T-helper 9 cell (primary cell): Measurements from ENCODE around the gene TNS3.

ENCODE experiments used
- DNase-seq: peaks from one replicate; pipeline ENCODE4 v3.0.0-alpha.2; 2020

The TNS3 gene

GRCh38 chr7:47357361-47357760 is 224.6 kb downstream of the TNS3 start:
- DNase-seq, result no peak

GRCh38 chr7:47356261-47356660 is 225.7 kb downstream of the TNS3 start:
- no peak for DNase-seq

GRCh38 chr7:47355684-47356083 is 226.2 kb downstream of the TNS3 start:
- no peak for DNase-seq

- DNase-seq, result no peak
Measured at GRCh38 chr7:47354831-47355541, 226.9 kb downstream of the TNS3 start.

GRCh38 chr7:47354071-47354470 is 227.8 kb downstream of the TNS3 start:
- DNase-seq, result no peak

- no peak for DNase-seq
Measured at GRCh38 chr7:47352394-47352968, 229.4 kb downstream of the TNS3 start.

- no peak for DNase-seq
Measured at GRCh38 chr7:47351233-47352154, 230.4 kb downstream of the TNS3 start.

- no peak for DNase-seq
Measured at GRCh38 chr7:47350425-47350824, 231.5 kb downstream of the TNS3 start.

- DNase-seq, result no peak
Measured at GRCh38 chr7:47349401-47349800, 232.5 kb downstream of the TNS3 start.

GRCh38 chr7:47347816-47348385 is 234.0 kb downstream of the TNS3 start:
- DNase-seq, result no peak

- DNase-seq, result no peak
Measured at GRCh38 chr7:47347346-47347745, 234.6 kb downstream of the TNS3 start.

- DNase-seq, result no peak
Measured at GRCh38 chr7:47346377-47346914, 235.5 kb downstream of the TNS3 start.

- DNase-seq, result no peak
Measured at GRCh38 chr7:47345857-47346298, 236.0 kb downstream of the TNS3 start.

- no peak for DNase-seq
Measured at GRCh38 chr7:47344171-47344955, 237.5 kb downstream of the TNS3 start.

GRCh38 chr7:47343061-47343455 is 238.9 kb downstream of the TNS3 start:
- DNase-seq, result no peak

GRCh38 chr7:47342296-47343060 is 239.4 kb downstream of the TNS3 start:
- DNase-seq, result no peak

GRCh38 chr7:47340517-47340916 is 241.4 kb downstream of the TNS3 start:
- no peak for DNase-seq

GRCh38 chr7:47338026-47338425 is 243.9 kb downstream of the TNS3 start:
- DNase-seq, result no peak

- DNase-seq, result no peak
Measured at GRCh38 chr7:47337531-47337930, 244.4 kb downstream of the TNS3 start.

GRCh38 chr7:47336472-47337425 is 245.2 kb downstream of the TNS3 start:
- no peak for DNase-seq
